ENCODE measurements around the gene DUSP28.
A peak's percentile ranks its signal among the peaks of the same experiment; 100 is the strongest.
"Not testable (repeated sequence)": the region's sequence is repeated elsewhere in the genome, so short reads cannot be mapped to it uniquely, and the experiment has no call there.

Gene DUSP28

DNA sequence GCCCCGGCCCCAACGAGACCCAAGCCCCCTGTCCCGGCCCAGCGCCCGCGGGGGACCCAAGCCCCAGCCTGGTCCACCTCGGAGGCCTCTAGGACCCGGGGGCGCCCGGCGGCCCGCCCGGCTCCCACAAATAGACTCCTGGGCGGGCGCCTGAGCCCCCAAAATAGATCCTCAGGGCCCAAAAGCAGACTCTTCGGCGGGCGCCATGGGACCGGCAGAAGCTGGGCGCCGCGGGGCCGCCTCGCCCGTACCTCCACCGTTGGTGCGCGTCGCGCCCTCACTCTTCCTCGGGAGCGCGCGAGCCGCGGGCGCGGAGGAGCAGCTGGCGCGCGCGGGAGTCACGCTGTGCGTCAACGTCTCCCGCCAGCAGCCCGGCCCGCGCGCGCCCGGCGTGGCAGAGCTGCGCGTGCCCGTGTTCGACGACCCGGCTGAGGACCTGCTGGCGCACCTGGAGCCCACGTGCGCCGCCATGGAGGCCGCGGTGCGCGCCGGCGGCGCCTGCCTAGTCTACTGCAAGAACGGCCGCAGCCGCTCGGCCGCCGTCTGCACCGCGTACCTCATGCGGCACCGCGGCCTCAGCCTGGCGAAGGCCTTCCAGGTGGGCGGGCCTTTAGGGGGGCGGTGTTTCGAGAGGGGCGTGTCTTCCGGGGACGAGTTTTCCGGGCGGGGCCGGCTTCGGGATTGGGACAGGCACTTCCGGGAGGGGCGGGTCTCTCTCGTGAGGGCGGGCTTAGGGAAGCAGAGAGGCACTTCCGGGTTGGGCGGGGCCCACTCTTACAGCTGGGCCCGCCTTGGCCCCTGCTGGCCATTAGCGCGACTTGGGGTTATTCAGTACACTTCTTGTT is 545 bp downstream of the DUSP28 start:
- DNase-seq: peak; percentile 98

DNA sequence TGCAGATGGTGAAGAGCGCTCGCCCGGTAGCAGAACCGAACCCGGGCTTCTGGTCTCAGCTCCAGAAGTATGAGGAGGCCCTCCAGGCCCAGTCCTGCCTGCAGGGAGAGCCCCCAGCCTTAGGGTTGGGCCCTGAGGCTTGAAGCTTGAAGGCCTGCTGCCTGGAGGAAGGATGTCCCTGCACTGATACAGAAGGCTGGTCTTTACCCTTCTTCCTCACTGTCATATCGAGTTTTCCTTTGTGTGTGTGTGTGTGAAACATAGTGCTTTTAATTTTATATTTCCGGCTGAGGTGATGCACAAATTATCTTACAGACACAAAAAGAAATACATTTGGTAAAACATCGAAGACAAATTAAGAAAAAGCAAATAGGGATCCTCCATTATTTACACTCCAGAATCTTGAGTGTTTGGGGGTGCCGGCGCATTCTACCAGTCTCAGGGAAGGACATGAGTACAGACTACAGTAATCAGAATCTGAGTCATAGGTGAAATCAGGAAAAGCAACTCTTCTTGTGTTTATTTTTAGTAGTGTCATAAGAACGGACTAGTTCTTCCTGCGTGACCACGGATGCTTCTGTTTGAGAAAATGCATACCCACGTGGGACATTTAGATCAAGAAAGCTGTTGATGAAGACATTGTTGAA is 1.3 kb downstream of the DUSP28 start:
- DNase-seq: peak; percentile 48

DNA sequence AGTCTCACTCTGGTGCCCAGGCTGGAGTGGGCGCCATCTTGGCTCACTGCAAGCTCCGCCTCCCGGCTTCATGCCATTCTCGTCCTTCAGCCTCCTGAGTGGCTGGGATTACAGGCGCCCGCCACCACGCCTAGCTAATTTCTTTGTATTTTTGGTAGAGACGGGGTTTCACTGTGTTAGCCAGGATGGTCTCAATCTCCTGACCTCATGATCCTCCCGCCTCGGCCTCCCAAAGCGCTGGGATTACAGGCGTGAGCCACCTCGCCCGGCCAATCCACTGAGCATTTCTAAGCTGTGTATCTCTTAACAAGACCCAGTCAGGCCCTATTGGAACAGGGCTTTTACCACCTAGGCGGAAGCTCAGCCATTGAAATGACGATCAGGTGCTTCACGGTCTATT is 3.1 kb downstream of the DUSP28 start:
- not testable (repeated sequence) for DNase-seq

DNA sequence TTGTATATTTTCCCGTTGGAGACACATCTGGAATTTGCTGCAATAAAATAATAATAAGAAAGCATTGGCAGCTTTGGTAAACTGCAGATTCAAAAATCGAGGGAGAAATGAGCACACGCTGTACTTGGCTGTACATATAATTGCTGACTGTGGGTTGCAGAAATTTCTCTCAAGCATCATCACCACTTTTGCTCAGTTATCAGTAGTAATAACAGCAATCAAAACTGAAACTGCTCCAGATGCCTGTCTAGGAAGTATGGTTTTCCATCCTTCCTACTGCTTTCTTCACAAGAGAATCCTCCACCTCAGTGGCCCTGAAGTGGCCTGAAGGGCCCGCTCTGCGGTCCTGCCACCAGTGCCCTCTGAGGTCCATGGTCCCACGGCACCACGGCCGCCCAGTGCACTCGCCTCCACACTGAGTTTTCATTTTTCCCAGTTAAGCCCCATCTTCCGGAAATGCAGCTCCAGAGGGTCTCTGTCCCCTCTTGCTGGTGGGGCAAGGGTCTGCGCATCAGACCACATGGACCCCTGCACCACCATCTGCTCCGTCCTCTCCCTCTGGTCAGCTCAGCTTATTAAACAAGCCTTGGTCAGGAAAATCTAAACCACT is 3.9 kb downstream of the DUSP28 start:
- DNase-seq: no peak

DNA sequence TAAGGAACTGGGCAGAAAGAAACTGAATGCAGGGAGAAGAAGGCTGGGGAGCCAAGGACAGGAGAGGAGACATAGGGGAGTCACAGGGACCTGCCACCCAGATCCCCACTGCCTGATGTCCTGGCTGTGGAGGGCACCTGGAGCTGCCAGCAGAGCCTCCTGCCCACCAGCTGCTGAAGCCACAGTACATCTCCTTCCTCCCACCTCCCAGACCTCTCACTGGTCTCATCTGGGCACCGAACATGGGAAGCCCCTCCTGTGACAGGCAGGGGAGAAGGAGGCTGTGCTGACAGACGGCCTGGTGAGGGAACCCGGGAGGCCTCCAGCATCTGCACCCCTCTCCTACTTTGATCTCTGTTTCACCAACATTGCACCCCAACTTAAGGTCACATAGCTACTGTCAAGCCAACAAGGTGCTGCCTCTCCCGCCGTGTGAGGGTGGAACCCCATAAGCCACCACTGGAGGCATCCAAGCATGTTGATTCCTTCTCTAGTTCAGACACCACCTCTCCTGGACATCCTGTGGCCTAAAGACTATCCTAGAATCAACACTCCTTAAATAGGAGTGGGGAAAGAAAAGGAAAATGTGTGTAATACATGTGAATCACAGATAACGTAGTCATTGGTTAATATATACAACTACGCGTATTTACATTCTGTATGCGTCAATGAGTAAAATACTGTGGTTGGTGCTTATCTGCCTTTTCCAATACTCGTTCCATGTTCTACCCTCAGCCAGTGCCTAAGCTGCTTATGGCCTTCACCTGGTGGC is 4.6 kb downstream of the DUSP28 start:
- DNase-seq: no peak

DNA sequence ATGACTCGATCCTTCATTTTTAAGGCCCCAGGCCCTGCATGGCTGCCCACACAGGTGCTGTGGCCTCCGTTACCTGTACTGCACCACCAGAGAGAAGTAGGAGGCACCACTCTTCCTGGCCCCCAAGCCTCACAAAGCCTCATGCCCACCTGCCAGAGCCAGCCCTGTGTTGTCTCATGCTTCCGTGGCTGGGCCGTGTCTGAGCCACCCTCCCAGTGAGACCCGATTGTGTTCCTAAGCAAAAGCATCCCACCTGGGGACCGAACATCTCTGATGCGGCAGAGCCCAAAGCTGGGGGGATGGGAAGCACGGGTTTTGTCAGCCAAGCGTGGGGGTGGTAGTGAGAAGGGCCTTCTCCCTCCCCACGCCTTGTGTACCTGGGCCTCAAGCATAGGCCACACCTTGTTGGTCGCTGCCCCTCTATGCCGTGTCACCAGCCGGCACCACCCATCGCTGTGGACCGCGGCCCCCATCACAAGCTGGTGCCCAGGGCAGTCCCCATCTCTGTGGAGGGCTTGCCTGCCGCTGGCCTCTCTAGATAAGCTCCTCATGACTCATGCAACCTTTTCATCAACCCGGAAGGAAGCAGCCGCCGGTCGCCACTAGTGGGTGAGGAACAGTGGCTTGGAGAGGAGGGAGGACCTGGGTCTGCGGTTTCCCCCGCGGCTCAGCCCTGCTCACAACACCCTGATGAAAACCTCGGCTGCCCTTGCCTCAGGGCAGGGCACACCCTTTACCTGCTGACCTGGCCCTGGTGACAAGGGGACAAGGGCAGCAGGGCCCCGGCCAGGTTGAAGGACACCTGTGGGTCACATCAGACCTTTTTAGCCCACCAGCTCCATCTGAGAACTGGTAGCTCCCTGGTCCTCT is 5.4 kb downstream of the DUSP28 start:
- DNase-seq: peak; percentile 45

DNA sequence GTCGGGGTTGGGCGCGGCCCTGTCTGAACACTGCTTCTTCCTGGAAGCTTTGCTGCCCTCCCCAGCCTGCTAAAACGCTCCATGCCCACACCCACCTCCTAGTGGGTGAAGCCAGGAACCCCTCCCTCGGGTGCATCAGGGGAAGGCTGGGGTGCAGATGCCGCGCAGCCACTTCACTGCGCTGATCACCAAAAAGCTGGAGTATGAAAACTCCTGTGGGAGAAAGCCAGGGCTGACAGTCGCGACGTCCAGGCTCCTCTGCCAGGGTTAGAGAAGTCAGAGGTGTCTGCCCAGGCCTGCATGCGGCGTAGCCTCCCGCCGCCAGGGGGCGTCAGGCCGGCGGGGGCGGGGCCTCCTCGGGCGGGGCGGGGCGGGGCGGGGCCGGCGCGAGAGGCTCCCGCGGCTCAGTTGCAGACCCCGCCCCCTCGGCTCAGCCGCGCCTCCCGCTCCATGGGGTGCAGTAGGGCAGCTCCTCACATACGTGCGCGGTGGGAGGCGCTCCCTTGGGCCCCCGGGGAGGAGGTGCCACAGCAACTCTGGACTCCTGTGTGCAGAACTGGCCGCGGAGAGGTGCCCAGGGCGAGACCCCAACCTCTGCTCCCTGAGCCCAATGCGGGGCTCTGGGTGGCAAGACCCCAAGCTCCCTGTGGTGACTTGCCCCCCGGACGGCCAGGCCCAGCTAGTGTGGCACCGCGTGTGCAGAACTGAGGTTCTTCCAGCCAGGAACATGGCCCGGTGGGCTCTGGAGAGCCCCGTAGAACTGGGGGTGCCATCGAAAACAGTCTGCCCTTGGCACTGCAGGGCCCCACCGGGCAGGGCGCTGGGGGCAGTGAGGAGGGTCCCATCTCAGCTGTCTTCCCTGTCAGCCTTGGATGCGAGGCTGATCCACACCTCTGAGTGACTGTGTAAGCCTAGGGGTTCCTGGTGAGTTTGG is 6.3 kb downstream of the DUSP28 start:
- peak; percentile 86 for DNase-seq

DNA sequence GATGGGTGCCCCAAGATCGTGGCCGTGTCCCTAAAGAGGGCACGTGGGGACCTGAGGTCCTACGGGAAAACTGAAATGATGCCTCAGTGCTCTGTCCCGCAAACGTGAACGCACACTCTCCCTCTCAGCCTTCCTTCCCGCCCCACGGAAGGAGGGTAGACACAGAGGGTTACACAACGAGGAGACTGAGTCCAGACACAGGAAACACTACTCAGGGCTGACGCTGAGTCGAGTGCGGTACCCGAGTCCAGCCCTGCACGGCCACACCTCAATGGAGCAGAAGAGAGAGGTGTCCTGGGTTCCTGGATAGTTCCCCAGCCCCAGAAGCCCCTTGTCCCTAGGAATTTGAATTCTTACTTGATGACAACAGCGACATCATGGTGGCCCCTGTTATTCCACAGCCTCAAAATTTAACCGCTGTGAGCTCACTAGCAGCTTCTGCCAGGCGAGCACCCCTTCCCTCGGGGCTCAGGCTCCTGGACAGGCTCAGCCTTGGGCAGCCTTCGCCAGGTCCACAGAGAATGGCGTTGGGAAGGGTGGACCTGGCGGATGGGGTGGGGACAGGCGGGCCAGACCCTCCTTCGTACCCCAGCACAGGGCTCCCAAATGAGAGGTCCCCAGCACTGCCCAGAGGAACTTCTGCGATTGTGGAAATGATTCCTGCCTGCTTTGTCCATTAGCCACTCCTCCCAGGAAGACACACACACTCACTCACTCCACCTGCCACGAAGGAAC is 7.1 kb downstream of the DUSP28 start:
- DNase-seq: no peak

DNA sequence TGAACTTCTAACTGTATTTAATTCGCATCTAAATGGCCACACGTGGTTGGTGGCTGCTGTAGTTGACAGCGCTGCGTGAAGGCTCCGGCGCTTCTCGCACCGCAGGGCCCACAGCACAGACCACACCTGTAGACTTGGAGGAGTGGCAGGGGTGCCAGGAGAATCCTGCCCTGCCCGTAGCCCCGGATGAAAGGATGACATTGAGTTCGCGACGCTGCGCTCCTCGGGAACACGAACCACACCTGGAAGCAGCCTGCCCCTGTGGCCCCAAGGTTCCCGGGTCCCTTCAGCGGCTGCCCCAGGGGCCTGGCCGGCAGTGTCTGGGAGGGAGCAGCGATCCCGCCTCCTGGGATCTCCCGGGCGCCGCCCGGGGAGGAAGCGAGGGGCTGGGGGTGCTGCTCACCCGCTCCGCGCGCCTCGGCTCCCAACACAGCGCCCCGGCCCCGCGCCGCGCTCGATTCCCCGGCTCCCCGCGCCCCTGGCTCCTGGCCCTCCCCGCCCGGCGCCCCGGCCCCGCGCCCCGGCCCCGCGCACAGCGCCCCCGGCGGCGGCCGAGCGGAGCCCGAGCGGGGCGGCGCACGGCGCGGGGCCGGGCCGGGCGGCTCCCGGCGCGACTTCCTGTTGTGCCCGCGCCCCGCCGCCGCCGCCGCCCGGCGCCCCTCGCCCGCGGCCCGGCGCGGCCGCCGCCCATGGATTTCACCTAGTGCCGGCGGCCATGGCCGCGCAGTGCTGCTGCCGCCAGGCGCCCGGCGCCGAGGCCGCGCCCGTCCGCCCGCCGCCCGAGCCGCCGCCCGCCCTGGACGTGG is 7.9 kb downstream of the DUSP28 start, which contains the start of gene RNPEPL1:
TSS of gene RNPEPL1 (plus strand) at position 613 of the 806 bp plus-strand sequence. CDS start at position 716, 103 bp downstream.
- peak; percentile 40 for DNase-seq

DNA sequence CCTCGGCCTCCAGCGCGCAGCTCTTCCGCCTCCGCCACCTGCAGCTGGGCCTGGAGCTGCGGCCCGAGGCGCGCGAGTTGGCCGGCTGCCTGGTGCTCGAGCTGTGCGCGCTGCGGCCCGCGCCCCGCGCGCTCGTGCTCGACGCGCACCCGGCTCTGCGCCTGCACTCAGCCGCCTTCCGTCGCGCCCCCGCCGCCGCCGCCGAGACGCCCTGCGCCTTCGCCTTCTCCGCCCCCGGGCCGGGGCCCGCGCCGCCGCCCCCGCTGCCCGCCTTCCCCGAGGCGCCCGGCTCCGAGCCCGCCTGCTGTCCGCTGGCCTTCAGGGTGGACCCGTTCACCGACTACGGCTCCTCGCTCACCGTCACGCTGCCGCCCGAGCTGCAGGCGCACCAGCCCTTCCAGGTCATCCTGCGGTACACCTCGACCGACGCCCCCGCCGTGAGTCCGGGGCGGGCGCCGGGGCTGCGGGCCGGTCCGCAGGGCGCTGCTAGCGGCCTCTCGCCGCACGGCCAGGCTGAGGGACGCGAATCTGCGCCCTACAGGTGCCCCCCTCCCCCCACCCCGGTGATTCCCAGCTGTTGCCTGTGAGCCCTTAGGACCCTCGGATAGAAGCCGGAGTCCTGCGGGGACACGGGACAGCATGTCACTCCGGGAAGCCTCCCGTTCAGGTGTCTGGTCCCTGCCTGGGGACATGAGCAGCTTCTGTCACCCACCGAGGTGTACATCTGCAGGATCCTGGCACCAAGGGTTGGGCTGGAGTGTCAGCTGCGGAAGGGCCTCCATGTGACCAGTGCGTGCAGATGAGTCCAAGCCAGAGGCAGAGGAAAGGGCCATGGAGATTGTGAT is 8.7 kb downstream of the DUSP28 start:
- DNase-seq: peak; percentile 56

DNA sequence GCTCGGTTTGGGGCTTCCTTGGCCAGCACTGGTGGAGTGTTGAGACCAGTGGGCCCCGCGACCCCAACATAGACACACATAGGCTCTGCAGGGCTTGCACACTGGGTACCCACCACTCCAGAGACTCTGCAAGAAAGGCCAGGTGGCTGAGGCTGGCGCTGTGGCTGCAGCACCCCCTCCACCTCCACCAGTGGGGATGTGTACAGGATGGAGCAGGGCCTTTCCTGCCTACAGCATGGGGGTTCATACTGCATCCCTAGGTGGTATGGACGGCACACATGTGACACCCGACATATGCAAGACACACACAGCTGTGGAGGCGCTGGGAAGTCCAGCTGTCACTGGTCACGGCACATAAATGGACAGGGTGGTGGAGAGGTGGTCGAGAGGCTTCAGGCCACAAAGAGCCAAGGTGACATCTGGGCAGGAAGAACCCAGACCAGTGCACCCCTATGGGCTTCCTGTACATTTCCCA is 9.4 kb downstream of the DUSP28 start:
- DNase-seq: no peak

DNA sequence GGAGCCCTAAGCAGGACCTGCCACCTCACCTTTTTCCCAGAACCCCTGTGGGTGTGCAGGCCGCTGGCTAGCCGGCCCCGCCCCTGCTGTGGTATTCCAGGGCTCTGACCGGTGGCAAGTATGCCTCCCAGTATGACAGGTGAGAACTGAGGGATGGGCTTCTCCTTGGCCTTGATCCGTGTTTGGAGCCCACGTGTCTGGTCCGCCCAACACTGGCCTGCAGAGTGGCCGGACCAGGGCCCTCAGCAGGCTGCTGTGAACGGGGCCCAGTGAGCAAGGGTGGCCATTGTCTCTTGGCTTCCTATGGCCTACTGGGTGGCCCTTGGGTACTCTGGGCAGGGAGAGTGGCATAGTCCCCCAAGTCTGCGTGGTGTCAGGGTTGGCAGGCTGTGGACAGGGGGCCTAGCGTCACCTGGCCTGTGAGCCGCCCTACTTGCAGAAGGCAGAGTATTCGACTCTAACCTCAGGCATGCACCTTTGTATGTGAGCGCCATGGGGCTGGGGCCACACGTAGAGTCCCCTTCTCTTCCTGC is 9.9 kb downstream of the DUSP28 start:
- no peak for DNase-seq

DNA sequence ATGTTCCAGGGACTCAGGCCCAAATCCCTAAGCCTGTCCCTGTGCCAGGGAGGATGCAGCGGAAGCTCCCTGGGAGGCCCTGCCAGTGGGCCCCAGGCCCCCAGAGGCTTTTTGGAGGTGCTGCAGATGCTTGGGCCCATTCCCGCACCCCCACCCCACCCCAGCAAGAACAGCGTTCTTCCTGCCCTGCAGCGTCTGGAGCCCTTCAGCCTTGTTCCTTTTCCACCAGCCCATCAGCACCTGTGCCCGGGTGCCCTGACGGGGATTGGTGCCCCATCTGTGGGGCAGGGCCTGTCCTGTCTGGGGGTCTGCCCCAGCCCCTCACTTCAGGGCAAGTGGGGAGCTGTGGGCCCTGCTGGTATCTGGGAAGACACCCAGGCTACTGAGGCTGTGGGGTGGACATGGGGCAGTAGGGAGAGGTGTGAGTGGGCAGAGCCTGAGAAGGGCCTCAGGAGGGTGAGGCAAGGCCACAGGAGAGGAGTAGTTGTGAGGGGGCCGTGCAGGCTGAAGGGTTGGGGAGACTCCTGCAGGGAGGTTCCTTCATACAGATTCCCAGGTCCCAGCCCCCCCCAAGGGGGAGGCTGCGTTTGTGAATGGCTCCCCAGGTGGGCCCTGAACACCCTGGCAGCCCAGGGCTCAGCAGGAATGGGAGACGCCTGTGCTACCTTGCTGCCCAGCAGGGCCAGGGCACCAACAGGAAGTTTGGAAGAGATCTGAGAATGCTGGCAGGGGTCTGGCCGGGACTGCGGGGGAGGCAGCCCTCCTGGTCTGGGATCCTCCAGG is 10.6 kb downstream of the DUSP28 start:
- no peak for DNase-seq

DNA sequence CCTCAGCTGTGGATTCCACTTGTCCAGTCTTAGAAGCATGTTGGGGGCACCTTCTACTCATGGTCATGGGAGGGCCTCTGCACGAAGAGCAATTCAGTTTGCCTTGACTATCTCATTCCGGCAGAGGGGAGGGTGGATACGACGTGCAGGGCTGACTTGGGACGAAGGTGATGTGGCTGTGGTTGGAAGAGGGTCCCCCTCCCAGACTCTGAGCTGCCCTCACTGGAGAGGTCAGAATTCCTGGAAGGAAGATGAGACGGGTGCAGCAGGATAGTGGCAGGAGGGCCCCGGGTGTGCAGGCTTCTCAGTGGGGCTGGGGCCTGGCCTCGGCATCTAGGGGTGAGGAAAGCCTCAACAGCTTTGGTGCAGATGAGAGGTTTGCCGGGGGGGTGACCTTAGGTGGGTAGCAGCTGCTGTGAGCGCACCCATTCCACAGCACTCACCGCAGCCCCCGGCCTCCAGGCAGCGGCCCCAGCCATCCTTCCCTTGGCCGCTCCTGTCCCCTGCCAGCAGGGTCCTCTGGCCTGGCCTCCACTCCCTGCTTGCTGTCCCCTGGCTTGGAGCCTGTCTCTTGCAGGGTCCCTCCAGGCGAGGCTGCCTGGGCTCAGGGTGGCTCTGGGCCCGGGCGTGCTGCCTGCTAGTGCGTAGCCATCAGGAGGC is 11.3 kb downstream of the DUSP28 start:
- DNase-seq: no peak

DNA sequence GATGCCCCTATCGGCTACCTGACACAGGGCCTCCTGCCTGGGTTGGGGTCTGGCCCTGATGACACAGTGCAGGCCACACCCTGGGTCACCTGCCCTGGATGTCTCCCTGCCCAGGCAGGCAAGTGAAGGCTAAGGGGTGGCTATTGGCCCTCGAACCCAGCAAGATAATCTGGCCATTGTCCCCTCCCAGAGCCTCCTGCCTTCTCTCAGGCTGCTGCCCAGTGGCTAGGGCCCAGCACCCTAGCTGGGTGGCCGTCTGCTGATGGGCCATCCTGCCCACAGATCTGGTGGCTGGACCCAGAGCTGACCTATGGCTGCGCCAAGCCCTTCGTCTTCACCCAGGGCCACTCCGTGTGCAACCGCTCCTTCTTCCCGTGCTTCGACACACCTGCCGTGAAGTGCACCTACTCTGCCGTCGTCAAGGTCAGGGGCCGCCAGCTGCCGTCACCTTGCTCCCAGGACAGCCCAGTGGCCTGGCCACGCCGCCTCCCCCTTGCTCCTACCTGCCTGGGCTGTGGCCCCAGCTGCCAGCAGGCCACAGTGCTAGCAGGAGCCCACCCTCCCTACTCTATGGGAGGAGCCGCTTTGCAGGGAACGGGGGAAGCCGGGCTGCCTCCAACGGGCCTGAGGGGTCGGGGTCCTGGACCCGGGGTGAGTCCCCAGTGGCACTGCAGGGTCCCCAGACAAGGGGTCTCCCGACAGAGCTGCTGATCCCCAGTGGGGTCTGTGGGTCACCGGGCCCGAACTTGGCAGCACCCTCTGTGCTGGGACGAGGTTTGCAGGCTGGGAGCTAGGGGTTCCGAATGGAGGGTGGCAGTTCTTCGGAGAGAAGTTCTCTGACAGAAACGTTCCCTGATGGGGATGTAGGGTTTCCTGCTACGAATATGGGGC is 12.2 kb downstream of the DUSP28 start:
- DNase-seq: no peak
